Body of pancreas (tissue), 4 donors: ENCODE results near the gene IGSF6.

Experiments used
- POLR2A ChIP-seq, 3 donors: fragments of 450-650 bp; IDR thresholded peaks; one replicate each; pipeline ENCODE4 v1.6.1; 2016; ENCODE audit warnings: antibody characterized with exemption in 3 of 3, mild to moderate bottlenecking in 2 of 3
- TF ChIP-seq, protein P1 (sequence below), 7 experiments: fragments of 450-650 bp in 4 of 7; fragments of 200-600 bp in 3 of 7; sonication (generic) in 3 of 7; IDR thresholded peaks; one replicate each; pipeline ENCODE4 v1.5.1; 2016 to 2019; ENCODE audit warnings: antibody characterized with exemption in 7 of 7

DNA sequence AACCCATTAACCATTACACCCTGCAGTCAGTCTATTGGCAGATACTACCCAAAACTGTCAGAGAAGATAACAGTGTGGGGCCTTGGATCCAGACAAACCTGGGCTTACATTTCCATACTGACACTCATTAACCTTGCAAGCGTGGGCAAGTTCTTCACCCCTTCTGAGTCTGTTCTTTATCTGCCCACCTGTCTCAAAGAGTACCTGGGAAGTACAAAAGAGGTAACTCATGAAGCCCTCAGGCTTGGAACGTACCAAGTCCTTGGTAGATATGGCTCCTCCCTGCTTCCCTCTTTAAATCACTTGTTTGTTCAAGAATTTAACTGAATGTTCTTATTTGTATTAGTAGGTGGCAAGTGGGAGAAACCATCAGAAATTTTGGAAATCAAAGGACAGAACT is 2.5 kb upstream of the IGSF6 start:
- TF ChIP-seq POLR2A (IDR thresholded peaks at IDR 0.05), result no peak
- TF ChIP-seq, protein P1, sequence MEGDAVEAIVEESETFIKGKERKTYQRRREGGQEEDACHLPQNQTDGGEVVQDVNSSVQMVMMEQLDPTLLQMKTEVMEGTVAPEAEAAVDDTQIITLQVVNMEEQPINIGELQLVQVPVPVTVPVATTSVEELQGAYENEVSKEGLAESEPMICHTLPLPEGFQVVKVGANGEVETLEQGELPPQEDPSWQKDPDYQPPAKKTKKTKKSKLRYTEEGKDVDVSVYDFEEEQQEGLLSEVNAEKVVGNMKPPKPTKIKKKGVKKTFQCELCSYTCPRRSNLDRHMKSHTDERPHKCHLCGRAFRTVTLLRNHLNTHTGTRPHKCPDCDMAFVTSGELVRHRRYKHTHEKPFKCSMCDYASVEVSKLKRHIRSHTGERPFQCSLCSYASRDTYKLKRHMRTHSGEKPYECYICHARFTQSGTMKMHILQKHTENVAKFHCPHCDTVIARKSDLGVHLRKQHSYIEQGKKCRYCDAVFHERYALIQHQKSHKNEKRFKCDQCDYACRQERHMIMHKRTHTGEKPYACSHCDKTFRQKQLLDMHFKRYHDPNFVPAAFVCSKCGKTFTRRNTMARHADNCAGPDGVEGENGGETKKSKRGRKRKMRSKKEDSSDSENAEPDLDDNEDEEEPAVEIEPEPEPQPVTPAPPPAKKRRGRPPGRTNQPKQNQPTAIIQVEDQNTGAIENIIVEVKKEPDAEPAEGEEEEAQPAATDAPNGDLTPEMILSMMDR (IDR thresholded peaks at IDR 0.05), result no peak
